Epithelial cell of proximal tubule (primary cell): Measurements from ENCODE around the gene KRT35. TPM values are rescaled to one million over a fixed set of nuclear protein-coding genes. Genes with fewer than 3 reads are reported as not detected.

Experiments used
- DNase-seq: peaks from one replicate; pipeline ENCODE4 v3.0.0-alpha.2; 2011; ENCODE audit warnings: low read depth
- H3K4me3 ChIP-seq: 2 replicates; pipeline ENCODE4 v1.5.1; 2011; ENCODE audit warnings: low read depth, mild to moderate bottlenecking, low read length
- CTCF ChIP-seq: conservative IDR thresholded peaks from 2 replicates; pipeline ENCODE4 v1.5.1; 2012; ENCODE audit warnings: low read depth, mild to moderate bottlenecking, low read length
- total RNA-seq: library from RNA; depleted of rRNA; stranded (reverse); fragments of >200 nt; gene quantifications from 2 replicates; pipeline ENCODE4 v1.2.3, GENCODE V29; 2015

KRT35 gene
- total RNA-seq, 1 donor from 2014 or later: not detected

GRCh38 chr17:41504246-41504977 lies 23.5 kb upstream of the KRT35 start:
- DNase-seq: no peak
- H3K4me3 ChIP-seq: no peak overlapping the region
- no peak for TF ChIP-seq CTCF

GRCh38 chr17:41503202-41503601 lies 22.3 kb upstream of the KRT35 start:
- TF ChIP-seq CTCF: no peak
- no peak overlapping the region for H3K4me3 ChIP-seq
- DNase-seq: no peak

DNA sequence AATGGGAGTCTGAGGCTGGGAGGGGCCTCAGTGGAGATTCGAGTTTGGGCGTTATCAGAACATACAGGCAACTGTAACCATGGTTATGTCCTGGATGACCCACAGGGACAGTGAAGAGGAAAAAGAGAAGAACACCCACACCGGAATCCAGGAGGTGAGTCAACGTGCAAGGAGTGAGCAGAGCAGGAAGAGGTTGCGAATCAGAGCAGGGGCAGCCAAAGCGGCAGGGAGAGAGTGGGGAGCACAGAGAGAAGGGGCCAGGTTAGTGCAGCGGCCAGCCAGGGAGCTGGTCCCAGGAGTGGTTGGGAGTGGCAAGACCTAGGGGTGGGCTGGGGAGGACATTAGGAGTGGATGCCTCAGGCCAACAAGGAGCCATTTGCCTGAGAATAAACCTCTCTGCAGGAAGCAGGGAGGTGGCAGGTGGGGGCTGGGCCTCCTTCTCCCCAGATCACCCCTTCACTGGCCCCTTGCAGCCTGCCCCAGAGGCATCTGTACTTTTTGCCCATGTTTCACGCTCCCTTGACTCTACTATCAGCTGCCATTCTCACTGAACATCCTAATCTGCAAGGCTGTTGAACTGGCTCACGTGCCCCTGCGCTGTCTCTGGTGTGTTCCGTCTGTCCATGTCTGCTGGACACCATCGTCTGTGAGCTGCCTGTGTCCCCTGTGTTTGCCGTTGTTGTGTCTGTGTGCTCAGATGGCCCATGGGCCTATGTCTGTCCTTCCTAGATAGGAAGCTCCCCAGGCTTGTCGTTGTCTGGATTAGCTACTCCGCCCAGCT lies 19.4 kb upstream of the KRT35 start:
- no peak overlapping the region for H3K4me3 ChIP-seq
- TF ChIP-seq CTCF: no peak
- no peak for DNase-seq

DNA sequence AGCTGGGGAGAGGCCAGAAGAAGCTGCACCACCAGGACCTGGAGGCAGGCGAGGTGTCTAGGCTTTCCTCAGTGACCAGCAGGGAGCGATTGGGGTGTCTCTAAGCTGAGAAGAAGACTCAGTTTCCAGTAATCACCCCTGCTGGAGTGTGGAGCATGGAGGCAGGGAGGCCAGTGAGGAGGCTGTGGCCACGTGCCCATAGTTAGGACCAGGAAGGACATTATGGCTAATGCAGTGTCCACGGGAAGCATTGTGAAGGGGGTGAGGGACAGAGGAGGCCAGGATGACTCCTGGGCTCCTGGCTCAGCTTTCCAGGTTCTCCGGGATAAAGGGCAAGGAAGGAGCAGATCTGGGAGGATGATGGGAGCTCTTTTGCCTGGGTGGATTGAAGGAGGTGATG lies 18.8 kb upstream of the KRT35 start:
- no peak overlapping the region for H3K4me3 ChIP-seq
- no peak for TF ChIP-seq CTCF
- DNase-seq: no peak

DNA sequence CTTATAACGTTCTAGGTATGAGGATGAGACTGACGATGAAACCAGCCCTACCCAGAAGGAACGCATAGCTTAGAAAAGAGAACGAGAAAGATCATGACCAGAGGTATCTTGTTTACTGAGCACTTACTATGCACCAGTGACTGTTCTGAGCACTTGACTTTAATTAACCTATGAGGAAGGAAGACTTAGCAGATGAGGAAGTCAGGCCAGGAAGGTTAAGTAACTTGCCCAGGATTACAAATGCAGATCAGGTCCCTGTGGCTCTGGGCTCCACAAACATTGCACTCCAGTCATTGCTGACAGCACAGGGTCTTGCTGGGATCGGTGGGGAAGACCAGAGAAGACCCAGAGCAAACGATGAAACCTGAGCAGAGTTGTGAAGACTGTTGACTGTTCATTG lies 17.3 kb upstream of the KRT35 start:
- H3K4me3 ChIP-seq: no peak overlapping the region
- no peak for DNase-seq
- TF ChIP-seq CTCF: no peak

DNA sequence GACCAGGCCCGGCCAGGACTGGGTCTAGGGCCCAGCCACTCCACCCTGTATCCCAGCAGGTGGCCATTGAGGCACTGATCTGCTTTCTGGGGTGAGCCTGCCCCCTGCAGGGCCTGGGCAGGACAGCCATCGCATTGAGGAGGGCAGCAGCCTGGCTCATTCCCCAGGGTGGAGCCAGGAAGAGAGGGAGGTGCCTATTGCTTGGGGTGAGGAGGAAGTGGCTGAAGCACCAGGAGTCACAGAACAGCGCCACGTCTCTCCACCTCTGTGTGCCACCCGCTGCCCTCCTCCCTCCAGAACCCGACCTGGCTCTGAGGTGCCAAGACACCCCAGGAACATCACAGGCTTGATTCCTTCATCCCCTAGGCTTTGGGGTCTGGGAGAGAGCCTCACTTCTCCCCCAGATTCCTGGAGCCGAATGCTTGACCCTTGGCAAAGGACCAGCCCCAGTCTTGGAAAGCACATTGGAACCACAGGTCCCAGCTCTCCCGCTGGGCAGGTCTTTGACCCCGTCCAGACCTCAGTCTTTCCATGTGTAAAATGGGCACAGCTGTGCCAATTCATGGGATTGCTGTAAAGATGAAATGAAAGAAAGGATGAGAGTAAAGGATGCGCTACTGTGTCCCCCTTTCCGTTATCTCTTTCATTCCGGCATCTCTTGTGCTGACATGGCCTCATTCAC lies 16.0 kb upstream of the KRT35 start:
- DNase-seq: peak; percentile 52
- H3K4me3 ChIP-seq: no peak overlapping the region
- TF ChIP-seq CTCF: peak; percentile 93
